Measurements from ENCODE around the gene TARP.
"Not testable (repeated sequence)": the region's sequence is repeated elsewhere in the genome, so short reads cannot be mapped to it uniquely, and the experiment has no call there.

TARP gene

DNA sequence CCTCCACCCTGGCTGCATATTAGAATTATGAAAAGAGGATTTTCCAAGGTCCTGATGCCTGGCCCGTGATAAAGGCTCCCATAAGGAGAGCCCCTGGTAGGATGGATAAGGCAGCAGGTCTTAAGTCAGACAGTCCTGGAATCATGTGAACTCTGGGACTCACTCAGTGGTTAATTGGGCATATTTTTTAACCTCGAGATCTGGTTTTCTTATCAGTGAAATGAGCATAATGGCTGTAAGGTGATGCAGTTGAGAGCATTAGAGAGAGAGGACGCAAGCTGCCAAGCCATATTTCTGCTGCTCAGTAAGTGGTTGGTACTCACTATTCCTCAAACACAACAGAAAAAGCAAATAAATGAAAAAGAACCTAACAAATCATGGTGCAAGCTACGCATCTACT, 37.8 kb downstream of the TARP start:
- no peak overlapping the region for H3K4me3 ChIP-seq (ENCODE audit: low read depth, low read length)
- no peak for DNase-seq (ENCODE audit: low read depth)
- TF ChIP-seq POLR2A (IDR thresholded peaks at IDR 0.05; ENCODE audit: extremely low read depth, insufficient read length), result no peak

DNA sequence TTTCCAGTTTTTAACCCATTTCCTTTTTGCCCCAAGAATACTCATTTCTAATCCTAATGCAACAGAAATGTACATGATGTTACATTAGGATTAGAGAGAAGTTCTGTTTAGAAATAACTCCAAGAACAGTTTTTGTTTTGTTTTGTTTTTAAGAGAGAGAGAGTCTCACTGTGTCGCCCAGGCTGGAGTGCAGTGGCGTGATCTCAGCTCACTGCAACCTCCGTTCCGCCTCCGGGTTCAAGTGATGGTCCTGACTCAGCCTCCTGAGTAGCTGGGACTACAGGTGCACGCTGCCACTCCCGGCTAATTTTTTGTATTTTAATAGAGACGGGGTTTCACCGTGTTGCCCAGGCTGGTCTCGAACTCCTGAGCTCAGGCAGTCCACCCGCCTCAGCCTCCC, 38.7 kb downstream of the TARP start:
- not testable (repeated sequence) for H3K4me3 ChIP-seq (ENCODE audit: low read depth, low read length); DNase-seq (ENCODE audit: low read depth)

DNA sequence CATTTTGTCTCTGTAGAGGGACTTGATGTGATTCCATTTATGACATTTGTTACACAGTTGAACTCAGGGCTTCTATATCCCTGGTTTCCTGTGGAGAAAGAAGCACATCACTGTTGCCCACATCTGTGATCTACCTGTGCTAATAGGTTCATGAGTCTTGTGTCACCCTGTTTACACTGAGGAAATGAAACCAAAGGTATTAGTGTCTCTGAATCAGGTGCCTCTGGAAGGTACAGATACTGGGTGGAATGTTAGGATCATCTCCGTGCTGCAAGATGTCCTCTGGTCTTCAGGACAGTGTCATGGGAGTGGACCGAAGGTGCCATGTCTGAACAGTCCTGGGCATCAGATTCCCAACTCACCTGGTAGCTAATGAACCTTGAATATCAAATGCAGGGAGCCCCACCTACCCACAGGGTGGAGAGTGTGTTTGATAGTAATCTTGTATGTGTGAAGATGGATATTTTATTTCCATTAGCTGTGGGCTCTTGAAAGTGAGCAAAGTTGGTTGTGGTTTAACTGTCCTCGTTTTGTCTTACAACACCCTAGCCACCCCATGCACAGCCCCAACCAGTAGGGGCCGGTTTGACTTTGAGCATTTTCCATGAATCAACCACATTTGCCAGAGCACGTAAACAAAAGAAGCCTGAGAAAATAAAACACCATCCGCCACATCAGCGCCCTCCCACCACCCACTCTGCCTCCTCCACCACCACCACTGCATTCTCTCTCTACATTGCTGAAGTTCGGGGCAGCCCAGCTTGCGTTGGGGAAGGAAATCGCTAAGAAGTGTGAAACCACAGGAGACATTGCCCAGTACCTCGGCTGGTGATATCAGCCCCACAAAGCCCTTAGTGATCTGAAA, 40.7 kb downstream of the TARP start:
- peak overlapping the region; percentile 26 for H3K4me3 ChIP-seq (ENCODE audit: low read depth, low read length)
- TF ChIP-seq, protein P1, sequence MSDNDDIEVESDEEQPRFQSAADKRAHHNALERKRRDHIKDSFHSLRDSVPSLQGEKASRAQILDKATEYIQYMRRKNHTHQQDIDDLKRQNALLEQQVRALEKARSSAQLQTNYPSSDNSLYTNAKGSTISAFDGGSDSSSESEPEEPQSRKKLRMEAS (IDR thresholded peaks at IDR 0.05; ENCODE audit: low read depth, low read length), result peak; percentile 91
- TF ChIP-seq, protein P2, sequence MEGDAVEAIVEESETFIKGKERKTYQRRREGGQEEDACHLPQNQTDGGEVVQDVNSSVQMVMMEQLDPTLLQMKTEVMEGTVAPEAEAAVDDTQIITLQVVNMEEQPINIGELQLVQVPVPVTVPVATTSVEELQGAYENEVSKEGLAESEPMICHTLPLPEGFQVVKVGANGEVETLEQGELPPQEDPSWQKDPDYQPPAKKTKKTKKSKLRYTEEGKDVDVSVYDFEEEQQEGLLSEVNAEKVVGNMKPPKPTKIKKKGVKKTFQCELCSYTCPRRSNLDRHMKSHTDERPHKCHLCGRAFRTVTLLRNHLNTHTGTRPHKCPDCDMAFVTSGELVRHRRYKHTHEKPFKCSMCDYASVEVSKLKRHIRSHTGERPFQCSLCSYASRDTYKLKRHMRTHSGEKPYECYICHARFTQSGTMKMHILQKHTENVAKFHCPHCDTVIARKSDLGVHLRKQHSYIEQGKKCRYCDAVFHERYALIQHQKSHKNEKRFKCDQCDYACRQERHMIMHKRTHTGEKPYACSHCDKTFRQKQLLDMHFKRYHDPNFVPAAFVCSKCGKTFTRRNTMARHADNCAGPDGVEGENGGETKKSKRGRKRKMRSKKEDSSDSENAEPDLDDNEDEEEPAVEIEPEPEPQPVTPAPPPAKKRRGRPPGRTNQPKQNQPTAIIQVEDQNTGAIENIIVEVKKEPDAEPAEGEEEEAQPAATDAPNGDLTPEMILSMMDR (IDR thresholded peaks at IDR 0.05; ENCODE audit: low read depth, low read length), result peak; percentile 36
- peak; percentile 96 for TF ChIP-seq MYC (IDR thresholded peaks at IDR 0.05; ENCODE audit: low read depth, low read length)
- TF ChIP-seq POLR2A (IDR thresholded peaks at IDR 0.05; ENCODE audit: extremely low read depth, insufficient read length), result peak; percentile 59
- peak; percentile 100 for DNase-seq (ENCODE audit: low read depth)

DNA sequence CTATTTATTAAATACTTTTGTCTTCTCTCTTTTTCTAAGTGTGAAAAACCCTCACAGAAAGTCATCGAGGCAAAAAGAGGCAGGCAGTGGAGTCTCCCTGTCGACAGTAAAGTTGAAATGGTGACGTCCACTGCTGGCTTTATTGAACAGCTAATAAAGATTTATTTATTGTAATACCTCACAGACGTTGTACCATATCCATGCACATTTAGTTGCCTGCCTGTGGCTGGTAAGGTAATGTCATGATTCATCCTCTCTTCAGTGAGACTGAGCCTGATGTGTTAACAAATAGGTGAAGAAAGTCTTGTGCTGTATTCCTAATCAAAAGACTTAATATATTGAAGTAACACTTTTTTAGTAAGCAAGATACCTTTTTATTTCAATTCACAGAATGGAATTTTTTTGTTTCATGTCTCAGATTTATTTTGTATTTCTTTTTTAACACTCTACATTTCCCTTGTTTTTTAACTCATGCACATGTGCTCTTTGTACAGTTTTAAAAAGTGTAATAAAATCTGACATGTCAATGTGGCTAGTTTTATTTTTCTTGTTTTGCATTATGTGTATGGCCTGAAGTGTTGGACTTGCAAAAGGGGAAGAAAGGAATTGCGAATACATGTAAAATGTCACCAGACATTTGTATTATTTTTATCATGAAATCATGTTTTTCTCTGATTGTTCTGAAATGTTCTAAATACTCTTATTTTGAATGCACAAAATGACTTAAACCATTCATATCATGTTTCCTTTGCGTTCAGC, 43.4 kb downstream of the TARP start:
- TF ChIP-seq MYC (IDR thresholded peaks at IDR 0.05; ENCODE audit: low read depth, low read length), result no peak
- TF ChIP-seq, protein P2 (IDR thresholded peaks at IDR 0.05; ENCODE audit: low read depth, low read length), result no peak
- TF ChIP-seq, protein P1 (IDR thresholded peaks at IDR 0.05; ENCODE audit: low read depth, low read length), result no peak
- H3K4me3 ChIP-seq (ENCODE audit: low read depth, low read length), result no peak overlapping the region
- no peak for DNase-seq (ENCODE audit: low read depth)

DNA sequence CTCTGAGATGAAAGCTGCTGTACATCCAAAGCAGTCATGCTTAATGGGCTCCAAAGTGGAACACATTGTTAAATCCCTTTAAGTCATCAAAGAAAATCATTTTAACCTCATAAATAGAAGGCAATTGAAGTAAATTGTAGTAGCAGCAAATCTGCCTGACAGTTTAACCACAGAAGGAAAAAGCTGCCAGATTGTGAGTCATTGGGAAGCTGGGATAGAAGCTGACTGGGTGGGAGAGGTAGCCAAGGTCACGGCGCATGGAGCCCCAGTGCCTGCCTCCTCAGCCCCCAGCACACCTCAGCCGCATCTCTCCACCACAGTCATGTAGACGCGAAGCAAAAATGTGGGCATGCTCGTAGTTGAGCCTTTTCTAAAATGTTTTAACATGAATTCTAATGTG, 44.0 kb downstream of the TARP start:
- DNase-seq (ENCODE audit: low read depth), result peak; percentile 70
- H3K4me3 ChIP-seq (ENCODE audit: low read depth, low read length), result no peak overlapping the region
- TF ChIP-seq, protein P1 (IDR thresholded peaks at IDR 0.05; ENCODE audit: low read depth, low read length), result no peak
- TF ChIP-seq POLR2A (IDR thresholded peaks at IDR 0.05; ENCODE audit: extremely low read depth, insufficient read length), result no peak
- TF ChIP-seq, protein P2 (IDR thresholded peaks at IDR 0.05; ENCODE audit: low read depth, low read length), result no peak
- TF ChIP-seq MYC (IDR thresholded peaks at IDR 0.05; ENCODE audit: low read depth, low read length), result no peak

DNA sequence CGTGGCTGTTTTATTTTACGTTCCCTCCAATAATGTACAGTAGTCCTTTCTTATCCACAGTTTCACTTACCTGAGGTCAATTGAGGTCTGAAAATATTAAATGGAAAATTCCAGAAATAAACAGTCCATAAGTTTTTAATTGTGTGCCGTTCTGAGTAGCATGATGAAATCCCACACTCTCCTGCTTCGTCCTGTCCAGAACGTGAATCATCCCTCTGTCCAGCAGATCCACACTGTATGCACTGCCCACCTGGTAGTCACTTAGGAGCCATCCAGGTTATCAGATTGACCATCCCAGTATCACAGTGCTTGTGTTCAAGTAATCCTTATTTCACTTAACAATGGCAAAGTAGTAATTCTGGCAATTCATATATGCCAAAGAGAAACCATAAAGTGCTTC, 49.0 kb downstream of the TARP start:
- no peak for DNase-seq (ENCODE audit: low read depth)
- no peak overlapping the region for H3K4me3 ChIP-seq (ENCODE audit: low read depth, low read length)
- TF ChIP-seq MYC (IDR thresholded peaks at IDR 0.05; ENCODE audit: low read depth, low read length) (no peak), POLR2A (IDR thresholded peaks at IDR 0.05; ENCODE audit: extremely low read depth, insufficient read length) (no peak)
- TF ChIP-seq, protein P1 (IDR thresholded peaks at IDR 0.05; ENCODE audit: low read depth, low read length), result no peak
- TF ChIP-seq, protein P2 (IDR thresholded peaks at IDR 0.05; ENCODE audit: low read depth, low read length), result no peak
